SU-DHL-6 (cell line): ENCODE data around the gene KITLG.

Source experiments
- H2AFZ ChIP-seq: fragments of 200-600 bp; sonication (generic); 2 replicates; pipeline ENCODE4 v1.6.1; 2014; ENCODE audit warnings: low read depth, mild to moderate bottlenecking, moderate library complexity, mixed read lengths, antibody characterized with exemption, low read length; ENCODE audit not compliant: severe bottlenecking
- H3F3A ChIP-seq: fragments of 200-600 bp; shearing (Covaris generic); 2 replicates; pipeline ENCODE4 v1.6.0; 2016; ENCODE audit warnings: antibody characterized with exemption, mild to moderate bottlenecking; ENCODE audit not compliant: insufficient read depth
- H3K27ac ChIP-seq: fragments of 200-600 bp; sonication (generic); 2 replicates; pipeline ENCODE4 v1.5.1; 2016; ENCODE audit warnings: low read depth, mild to moderate bottlenecking, low read length, moderate library complexity, mixed read lengths
- H3K27me3 ChIP-seq: fragments of 200-600 bp; sonication (generic), shearing (Covaris generic); 2 replicates; pipeline ENCODE4 v1.6.0; 2014; ENCODE audit warnings: mild to moderate bottlenecking, low read length
- H3K36me3 ChIP-seq: fragments of 200-600 bp; sonication (generic); 2 replicates; pipeline ENCODE4 v1.6.1; 2014; ENCODE audit warnings: mild to moderate bottlenecking, low read length, mixed read lengths
- H3K4me2 ChIP-seq: fragments of 300-600, 200-600 bp; shearing (Covaris generic), sonication (generic); 2 replicates; pipeline ENCODE4 v1.6.0; 2014; ENCODE audit warnings: low read length, low read depth, mild to moderate bottlenecking; ENCODE audit not compliant: poor library complexity, severe bottlenecking
- H3K4me3 ChIP-seq: fragments of 200-600 bp; sonication (generic); 2 replicates; pipeline ENCODE4 v1.5.1; 2014; ENCODE audit warnings: antibody characterized with exemption, low read length, mild to moderate bottlenecking, mixed read lengths; ENCODE audit not compliant: insufficient read depth, poor library complexity, severe bottlenecking
- H3K79me2 ChIP-seq: fragments of 200-600 bp; sonication (generic); 2 replicates; pipeline ENCODE4 v1.6.1; 2014; ENCODE audit warnings: mild to moderate bottlenecking, low read length, moderate library complexity; ENCODE audit not compliant: insufficient read depth
- H3K9ac ChIP-seq: fragments of 200-600 bp; sonication (generic); 2 replicates; pipeline ENCODE4 v1.7.0; 2014; ENCODE audit warnings: mild to moderate bottlenecking, low read length
- H3K9me2 ChIP-seq: fragments of 200-600 bp; sonication (generic); replicated peaks from 2 replicates; pipeline ENCODE4 v1.6.1; 2014; ENCODE audit warnings: low read length; ENCODE audit not compliant: insufficient read depth
- H3K9me3 ChIP-seq: fragments of 200-600 bp; sonication (generic); 2 replicates; pipeline ENCODE4 v1.6.1; 2014; ENCODE audit warnings: low read length, mixed read lengths; ENCODE audit not compliant: insufficient read depth
- H4K20me1 ChIP-seq: fragments of 200-600 bp; sonication (generic); 2 replicates; pipeline ENCODE4 v1.6.1; 2014; ENCODE audit warnings: low read depth, mild to moderate bottlenecking, antibody characterized with exemption, low read length, moderate library complexity, mixed read lengths
- CTCF ChIP-seq: fragments of 200-600 bp; sonication (generic); IDR thresholded peaks from one replicate; pipeline ENCODE4 v1.5.1; 2017; ENCODE audit warnings: antibody characterized with exemption, mild to moderate bottlenecking, low read length, moderate library complexity; ENCODE audit not compliant: insufficient read depth, poor library complexity, severe bottlenecking
- EZH2phosphoT487 ChIP-seq: fragments of 200-600 bp; sonication (generic), shearing (Covaris generic); conservative IDR thresholded peaks from 2 replicates; pipeline ENCODE4 v1.6.1; 2018; ENCODE audit warnings: mild to moderate bottlenecking, antibody characterized with exemption, low read length, moderate library complexity, mixed read lengths

KITLG gene

DNA sequence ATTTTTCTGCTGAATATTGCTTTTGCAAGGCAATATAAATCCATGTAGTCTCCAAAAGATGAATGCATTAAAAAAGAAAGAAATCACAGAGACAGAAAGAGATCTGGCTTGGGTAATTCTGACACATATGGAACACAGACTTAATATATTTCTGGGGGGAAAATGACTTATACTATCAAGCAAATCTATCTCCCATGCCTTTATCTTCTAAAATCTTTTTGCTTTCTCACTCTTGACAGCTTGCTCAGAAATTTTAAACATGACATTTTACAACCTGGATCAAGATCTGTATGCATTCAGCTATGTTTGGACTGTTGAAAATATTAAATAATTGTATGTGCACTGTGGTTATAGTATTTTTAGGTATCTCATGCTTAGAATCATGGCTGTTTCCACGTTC lies 73.0 kb downstream of the KITLG start:
- H3K36me3 ChIP-seq = no peaks in the 10 kb centered on the region
- H2AFZ ChIP-seq = no peak overlapping the region
- TF ChIP-seq CTCF = no peak
- no peak for TF ChIP-seq EZH2phosphoT487
- no peaks in the 10 kb centered on the region for H4K20me1 ChIP-seq
- H3K79me2 ChIP-seq = no peaks in the 10 kb centered on the region
- H3K27ac ChIP-seq = no peak overlapping the region
- no peak overlapping the region for H3K4me3 ChIP-seq
- no peak overlapping the region for H3K4me2 ChIP-seq
- no peaks in the 10 kb centered on the region for H3F3A ChIP-seq
- no peaks in the 10 kb centered on the region for H3K27me3 ChIP-seq
- H3K9me2 ChIP-seq = no peaks in the 10 kb centered on the region
- no peaks in the 10 kb centered on the region for H3K9me3 ChIP-seq
- no peak overlapping the region for H3K9ac ChIP-seq

DNA sequence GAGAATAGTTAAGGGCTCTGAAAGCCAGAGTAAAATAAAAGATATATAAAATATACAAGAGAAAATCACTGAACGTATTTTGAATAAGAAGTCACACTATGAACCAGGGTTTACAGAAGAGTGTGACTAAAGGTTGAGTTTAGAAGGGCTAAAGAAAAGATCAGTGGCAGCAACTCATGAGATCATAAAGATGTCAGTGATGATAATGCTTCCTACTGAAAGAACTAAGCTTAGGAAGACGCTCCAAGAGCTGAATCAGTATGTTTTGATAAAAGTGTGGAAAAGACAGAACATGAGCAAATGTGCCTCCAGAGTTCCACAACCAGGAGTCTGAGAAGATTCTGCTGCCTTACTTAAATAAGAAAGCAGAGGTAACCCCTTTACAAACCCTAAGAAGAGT lies 74.6 kb downstream of the KITLG start:
- Histone ChIP-seq H3K36me3 (no peaks in the 10 kb centered on the region), H4K20me1 (no peaks in the 10 kb centered on the region), H2AFZ (no peak overlapping the region)

DNA sequence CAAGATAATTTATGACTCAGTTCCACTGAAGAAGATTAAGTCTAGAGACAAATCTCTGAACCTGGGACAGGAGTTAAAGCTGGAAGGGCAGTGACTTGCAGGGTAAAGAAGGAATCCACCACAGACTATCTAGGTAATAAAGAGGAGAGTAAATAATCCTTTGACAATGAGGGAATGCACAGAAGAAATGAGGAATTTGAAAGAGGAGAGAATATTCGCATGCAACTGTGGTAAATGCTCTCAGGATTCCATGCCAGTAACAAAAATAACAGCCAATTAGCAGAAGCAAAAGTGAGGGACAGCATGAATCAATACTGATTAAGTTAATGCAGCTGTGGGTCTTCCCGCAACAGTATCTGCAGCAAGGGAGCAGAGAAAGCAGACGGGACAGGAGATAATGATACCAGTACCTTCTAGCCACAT lies 77.0 kb downstream of the KITLG start:
- Histone ChIP-seq H3K36me3 (no peaks in the 10 kb centered on the region), H4K20me1 (no peaks in the 10 kb centered on the region), H3K9me2 (no peaks in the 10 kb centered on the region), H3K9ac (no peak overlapping the region), H3F3A (no peaks in the 10 kb centered on the region), H3K9me3 (no peaks in the 10 kb centered on the region), H3K4me3 (no peak overlapping the region), H3K27me3 (no peaks in the 10 kb centered on the region), H3K79me2 (no peaks in the 10 kb centered on the region), H3K4me2 (no peak overlapping the region), H2AFZ (no peak overlapping the region), H3K27ac (no peak overlapping the region)
- TF ChIP-seq CTCF (no peak), EZH2phosphoT487 (no peak)

More for the DNA sequence above, 74.6 kb downstream of the KITLG start:
- no peak overlapping the region for H3K27ac ChIP-seq
- no peak for TF ChIP-seq CTCF
- no peak for TF ChIP-seq EZH2phosphoT487
- H3K79me2 ChIP-seq = no peaks in the 10 kb centered on the region
- H3K9me2 ChIP-seq = no peaks in the 10 kb centered on the region
- H3K9me3 ChIP-seq = no peaks in the 10 kb centered on the region
- no peak overlapping the region for H3K9ac ChIP-seq
- no peak overlapping the region for H3K4me2 ChIP-seq
- H3K27me3 ChIP-seq = no peaks in the 10 kb centered on the region
- H3F3A ChIP-seq = no peaks in the 10 kb centered on the region
- H3K4me3 ChIP-seq = no peak overlapping the region
